HTERT RPE-1 (cell line): ENCODE data around the gene PPP2R5C.

ENCODE experiments used
- in situ Hi-C: fragments of 300-500 bp; cut with MboI; formaldehyde crosslinking; loops from 4 replicates; pipeline ENCODE4 v1.14.3; 2020; ENCODE audit warnings: low sequenced_read_pairs

Gene PPP2R5C

DNA sequence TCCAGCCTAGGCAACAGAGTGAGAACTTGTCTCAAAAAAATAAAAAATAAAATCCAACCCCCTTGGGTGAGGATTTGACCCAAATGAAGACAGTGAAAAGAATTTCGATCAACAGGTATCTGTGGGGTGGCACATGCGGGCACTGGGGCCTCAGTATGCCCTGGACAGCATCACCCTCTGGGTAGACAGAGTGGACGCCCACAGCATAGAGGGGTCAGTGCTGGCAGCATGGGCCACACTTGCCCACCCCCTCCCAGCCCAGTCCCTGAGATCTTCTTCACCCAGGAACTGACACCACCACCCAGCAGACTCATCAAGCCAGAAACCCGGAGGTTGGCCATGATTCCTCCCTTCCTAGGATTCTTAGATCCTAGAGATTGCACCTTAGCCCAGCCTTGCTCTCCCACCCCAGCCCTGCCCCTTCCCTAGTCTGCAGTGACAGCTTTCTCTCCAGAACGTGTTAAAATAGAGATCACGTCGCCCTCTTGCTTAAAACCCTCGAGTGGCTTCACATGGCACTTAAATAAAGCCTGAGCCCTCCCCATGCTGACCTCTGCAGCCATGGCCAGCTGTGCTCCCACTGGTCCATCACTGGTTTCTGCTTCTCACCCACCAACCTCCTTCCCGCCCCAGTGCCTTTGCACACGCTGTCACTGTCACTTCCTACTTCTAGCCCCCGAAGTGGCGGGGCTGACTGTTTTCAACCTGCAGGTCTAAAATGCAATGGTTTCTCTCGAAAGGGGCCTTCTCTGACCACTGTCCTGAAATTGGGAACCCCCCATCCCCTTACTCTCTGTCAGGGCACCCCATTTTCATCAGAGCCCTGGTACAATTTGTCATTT is 176.6 kb downstream of the PPP2R5C start:
- in situ Hi-C loops: no loop called here

DNA sequence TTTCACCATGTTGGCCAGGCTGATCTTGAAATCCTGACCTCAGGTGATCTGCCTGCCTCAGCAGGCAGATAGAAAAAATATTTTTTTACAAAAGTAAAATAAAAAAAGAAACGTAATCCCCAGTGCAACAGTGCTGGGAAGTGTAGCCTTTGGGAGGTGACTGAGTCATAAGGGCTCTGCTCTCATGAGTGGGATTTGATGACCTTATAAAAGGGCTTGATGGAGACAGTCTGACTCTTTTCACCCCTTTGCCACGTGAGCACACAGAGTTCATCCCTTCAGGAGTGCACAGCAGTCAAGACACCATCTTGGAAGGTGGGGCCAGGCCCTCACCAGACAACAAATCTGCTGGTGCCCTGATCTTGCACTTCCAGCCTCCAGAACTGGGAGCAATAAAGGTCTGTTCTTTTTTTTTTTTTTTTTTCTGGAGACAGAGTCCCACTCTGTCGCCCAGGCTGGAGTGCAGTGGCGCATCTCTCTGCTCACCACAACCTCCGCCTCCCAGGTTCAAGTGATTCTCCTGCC is 178.2 kb downstream of the PPP2R5C start:
- in situ Hi-C loops: no loop called here

DNA sequence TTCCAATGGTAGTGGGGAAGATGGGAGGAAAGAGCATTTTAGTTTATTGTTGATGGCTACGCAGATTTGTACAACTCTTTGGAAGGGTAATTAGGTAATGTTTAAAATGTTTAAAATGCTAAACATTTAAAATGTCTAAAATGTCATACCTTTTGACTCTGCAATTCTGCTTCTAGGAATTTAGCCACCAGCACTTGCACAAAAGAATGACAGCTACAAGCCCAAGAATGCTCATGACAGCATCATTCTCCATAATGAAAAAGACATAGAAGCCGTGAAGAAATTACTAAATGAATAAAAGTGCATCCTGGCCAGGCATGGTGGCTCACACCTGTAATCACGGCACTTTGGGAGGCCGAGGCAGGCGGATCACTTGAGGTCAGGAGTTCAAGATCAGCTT is 182.9 kb downstream of the PPP2R5C start:
- in situ Hi-C loops: no loop called here

DNA sequence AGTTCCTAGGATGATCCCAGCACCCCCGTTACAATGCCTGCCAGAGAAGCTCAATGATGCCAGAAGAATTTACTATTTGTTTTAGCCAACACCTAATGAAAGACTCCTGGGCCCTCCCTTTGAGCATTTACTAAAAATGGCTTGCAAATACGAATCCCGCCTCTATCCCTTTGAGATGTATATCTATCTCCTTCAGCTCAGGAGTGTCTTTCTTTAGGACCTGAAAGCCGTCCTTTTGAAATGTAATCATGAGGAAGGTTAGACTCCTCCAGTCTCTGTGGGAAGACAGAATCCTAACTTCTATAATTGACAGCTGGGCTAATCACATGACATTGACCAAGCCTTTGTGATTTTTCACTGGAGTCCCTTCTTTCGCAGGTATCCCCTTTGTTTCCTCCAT is 183.7 kb downstream of the PPP2R5C start:
- in situ Hi-C loops: no loop called here

DNA sequence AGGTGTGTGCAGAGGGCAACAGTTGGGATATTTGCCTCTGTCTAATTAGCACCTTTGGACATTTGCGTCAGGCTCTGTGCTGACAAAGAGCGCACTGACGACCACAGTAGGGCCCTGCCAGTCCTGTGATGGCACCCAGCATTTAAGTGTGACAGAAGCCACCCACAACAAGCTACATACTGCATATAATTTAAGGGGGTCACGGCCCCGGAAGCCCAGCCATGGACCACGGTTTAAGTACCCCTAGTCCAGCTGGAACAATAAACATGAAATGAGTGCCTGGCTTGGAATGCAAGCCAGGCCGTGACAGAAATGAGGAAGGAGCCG is 186.0 kb downstream of the PPP2R5C start:
- in situ Hi-C loops: no loop called here

DNA sequence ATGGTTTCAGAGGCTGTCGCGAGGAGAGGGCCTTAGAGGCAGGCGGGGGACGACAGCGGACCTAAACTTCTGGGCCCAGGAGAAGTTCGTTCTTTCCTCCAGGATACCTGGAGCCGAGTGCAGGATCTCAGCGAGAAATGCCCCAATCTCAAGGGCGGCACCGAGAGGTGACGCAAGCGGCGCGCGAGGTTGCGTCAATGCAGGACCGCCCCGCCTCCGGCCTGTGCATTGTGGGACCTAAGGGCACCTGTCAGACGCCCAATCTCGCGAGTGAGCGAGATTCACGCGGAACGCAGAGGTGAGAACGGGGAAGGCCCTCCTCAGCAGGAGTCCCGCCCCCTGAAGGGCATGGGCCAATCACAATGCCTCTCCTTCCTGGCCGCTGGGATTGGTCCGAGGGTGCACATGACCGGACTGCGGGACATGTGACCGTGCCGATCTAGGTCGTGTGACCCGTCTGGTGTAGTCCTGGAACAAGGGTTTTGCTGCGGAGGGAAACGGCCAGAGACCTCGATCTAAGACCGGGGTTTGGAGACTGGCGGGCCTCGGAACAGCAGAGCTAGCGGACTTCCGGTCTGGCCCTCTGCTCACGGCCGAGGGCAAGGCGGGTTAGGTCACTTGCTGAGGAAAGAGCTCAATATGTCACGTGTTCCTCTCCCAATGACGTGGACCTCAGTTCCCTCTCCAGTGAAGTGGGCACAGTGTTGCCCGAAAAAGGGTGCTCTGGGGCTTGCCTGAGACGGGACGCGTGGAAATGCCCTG is 186.6 kb downstream of the PPP2R5C start:
- in situ Hi-C loops: no loop called here

DNA sequence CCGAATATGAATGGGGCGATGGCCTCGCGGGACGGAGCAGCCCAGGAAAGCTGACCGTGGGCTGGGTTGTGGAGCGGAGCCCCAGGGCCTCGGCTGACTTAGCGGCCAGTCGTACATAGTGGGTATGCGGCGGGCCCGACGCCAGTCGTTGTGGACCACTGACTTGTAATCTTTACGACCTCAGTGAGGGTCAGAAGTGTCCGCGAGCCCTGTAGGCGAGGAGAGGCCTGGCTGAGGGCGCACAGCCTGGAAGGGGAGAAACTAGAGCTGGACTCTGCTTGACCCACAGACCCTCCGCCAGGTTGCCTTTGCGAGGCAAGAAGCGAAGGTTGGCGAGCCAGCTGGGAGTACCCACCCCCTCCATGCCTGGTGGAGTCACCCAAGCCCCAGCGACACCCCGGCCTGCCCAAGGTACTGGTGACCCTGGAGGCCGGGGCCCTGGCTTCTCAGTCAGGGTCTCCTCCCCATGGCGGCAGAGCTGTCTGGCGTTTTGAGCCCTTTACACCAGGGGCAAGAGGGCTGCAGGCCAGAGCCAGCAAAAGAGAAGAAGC is 187.2 kb downstream of the PPP2R5C start:
- in situ Hi-C loops: no loop called here

DNA sequence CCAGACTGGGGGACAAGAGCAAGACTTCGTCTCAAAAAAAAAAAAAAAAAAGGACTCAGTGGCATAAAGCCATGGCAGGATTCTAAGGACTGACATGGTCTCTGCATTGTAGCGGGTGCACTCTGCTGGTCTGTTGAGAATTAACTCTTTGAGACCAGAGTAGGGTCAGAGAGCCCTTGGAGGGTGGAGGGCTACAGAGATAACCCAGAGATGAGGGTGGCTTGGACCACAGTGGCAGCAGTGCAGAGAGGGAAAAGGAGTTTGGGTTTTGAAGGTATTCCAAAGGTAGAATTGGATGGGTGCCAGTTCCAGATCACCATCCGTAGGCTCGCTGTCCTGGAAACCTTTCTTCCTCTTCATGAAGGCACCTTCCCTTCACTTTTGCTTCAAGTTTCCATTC is 188.6 kb downstream of the PPP2R5C start:
- in situ Hi-C loops: no loop called here

DNA sequence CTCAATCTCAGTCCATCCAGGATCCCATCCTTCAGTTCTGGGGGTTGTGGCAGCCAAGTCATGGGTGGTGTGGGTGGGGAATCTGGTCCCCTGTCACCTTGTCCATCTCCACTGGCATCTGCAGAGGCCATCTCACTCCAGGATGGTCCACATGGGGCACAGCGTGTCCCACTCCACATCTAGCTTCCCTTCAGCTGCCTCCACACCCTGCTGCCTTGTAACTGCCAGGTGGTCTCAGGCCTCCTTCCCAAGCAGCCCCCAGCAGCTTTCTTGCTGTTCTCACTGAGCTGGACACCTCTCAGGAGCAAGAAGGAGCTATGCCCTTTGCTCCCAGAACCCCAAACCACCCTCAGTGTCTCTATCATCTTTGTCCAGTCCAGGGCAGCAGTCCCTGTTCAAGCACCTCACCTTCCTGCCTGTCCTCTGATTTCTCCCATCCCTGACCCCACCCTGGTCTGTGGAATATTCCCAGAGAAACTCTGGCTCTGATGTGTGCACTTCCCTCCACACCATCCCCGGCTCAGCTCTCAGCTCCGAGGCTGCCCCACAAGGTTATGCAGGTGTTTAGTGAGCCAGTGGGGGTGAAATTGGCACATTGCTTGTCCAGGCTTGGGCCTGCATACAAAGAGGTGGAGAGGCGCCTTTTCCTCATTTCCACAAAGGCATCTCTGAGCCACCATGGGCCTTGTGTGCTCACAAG is 189.2 kb downstream of the PPP2R5C start:
- in situ Hi-C loops: no loop called here

DNA sequence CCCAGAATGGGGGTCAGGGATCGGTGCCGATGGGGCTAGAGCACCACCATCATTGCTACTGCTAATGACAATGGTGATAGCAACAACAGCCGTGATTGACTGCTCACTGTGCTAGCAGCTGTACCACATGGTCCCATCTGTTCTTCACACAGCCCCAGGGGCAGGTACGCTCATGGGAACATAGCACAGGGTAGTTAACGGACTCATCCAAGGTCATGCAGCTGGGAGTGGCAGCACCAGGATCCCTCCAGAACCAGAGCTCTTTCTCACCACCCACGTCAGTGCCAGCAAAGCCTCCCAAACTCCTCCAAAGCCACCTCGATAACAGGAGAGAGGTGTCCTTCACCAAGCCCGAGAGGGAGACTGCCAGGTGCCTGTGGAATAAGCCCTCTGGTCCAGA is 191.6 kb downstream of the PPP2R5C start:
- in situ Hi-C loops: no loop called here

DNA sequence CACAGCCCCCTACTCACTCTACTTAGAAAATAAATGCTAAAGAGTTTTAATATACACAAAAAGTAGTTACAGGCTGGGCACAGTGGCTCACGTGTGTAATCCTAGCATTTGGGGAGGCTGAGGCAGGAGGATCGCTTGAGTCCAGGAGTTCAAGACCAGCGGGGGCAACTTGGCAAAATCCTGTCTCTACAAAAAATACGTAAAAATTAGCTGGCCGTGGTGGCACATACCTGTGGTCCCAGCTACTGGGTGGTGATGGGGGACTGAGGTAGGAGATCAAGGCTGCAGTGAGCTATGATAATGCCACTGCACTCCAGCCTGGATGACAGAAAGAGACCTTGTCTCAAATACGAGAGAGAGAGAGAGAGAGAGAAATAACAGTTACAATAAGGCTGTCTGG is 193.0 kb downstream of the PPP2R5C start:
- in situ Hi-C loops: no loop called here

DNA sequence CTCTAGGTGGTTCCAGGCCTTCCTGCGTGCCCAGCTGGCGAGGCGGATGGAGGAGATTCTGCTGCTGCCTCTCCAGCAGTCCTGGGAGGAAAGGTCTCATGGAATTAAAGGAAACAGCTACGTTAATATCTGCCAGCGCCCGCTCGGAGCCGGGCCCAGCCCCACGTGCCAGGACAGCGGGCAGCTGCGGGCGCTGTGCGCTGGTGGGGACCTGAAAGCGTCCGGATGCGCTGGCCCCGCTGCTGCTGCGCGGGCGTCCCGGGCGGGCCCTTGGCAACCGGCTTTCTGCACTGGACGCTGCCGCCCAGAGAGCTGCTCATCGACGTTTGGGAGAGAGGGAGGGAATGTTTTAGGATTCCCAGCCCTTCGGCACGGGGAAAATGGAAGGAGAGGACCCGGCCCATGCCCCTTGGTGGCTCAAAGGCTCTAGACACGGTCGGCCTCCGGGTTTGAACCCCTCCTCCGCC is 194.2 kb downstream of the PPP2R5C start:
- in situ Hi-C loops: no loop called here

DNA sequence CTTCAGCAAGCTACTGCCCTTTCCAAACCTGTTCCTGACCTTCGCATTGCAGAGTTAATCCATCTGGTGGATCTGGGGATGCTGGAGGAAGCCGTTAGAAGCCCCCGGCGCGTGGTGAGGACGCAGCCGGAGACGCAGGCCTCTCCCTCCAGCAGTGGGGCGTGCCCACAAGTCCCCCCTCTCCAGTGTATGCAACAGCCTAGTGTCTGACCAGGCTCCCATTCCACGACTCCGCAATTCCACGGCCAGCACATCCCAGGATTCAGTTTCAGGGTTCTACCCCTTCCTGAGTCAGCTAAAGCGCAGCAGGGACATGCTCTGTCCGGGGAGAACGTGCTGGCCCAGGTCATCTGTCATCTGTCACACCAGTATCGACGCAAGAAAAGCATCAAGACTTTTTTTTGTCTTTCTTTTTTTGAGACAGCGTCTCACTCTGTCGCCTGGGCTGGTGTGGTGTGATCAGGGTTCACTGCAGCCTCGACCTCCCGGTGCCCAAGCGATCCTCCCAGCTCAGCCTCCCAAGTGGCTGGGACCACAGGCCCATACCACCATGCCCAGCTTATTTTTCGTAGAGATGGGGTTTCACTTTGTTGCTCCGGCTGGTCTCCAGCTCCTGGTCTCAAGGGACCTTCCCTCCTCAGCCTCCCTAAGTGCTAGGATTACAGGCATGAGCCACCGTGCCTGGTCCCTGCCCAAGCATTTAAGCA is 194.8 kb downstream of the PPP2R5C start:
- in situ Hi-C loops: no loop called here

DNA sequence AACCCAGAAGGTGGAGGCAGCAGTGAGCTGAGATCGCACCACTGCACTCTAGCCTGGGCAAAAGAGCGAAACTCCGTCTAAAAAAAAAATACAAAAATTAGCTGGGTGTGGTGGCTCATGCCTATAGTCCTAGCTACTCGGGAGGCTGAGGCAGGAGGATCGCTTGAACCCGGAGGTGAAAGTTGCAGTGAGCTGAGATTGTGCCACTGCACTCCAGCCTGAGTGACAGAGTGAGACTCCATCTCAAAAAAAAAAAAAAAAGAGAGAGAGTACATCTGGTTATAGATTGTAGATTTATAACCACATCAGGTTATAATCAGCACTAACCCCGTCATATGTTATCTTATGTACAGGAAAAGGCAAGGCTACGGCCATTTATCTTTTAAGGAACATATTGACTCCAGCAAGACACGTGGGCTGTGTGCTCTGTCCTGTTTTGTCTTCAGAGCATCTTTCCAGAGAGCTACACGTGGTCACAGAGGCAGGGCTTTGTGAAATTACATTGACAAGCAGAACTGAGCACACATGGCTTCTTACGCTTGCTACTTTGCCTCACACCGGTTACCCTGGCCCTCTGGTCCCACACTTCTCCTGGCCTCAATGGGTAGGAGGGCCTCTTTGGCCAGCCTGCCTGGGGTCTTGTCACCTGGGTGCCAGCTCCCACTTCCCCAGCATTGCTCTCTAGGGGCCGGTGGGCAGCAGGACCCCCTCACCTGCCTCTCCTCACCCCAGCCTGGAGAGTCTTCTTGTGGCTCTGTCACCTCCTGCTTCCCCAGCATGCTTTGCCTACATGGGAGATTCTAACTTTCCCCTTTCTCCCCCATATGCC is 196.1 kb downstream of the PPP2R5C start:
- in situ Hi-C loops: no loop called here

DNA sequence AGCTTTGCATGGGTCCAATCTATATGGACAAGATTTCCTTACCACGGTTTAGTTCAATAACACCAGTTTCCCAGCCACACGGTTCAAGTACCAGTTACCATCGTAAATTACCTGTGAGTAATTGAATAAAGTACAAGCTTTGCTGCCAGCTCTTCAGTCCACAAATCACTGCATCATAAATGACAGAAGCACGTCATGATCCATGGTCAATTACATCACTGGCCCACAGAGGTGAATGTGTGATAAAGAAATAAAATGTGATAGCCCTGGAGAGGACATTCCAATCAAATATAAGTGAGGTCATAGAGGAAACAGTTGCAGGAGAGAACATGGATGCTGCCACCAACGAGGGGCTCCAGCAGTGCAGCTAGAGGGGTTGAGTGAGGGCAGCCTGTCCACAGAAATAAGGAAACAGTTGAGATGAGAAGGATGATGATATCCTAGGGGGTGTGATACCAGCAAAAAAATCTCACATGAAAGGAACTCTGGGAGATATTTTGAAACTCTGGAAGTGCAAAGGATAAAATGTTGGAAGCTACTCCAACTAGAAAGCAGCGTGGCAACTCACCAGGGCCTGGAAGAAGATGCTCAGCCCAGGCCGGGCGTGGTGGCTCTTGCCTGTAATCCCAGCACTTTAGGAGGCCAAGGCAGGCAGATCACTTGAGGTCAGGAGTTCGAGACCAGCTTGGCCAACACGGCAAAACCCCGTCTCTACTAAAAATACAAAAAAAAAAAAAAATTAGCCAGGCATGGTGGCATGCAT is 197.1 kb downstream of the PPP2R5C start:
- in situ Hi-C loops: no loop called here

DNA sequence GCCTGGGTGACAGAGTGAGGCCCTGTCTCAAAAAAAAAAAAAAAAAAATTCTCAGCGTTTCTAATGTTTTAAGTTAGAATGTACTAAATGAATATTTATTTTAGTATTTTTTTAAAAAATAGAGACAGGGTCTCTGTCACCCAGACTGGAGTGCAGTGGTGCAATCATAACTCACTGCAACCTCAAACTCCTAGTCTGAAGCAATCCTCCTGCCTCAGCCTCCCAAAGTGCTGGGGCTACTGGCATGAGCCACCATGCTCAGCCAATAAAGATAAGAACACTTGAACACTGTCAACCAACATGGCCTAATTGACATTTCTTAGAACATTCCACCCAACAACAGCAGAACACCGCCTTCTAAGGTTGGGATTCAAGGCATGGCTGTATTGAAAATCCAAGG is 197.8 kb downstream of the PPP2R5C start:
- in situ Hi-C loops: no loop called here

DNA sequence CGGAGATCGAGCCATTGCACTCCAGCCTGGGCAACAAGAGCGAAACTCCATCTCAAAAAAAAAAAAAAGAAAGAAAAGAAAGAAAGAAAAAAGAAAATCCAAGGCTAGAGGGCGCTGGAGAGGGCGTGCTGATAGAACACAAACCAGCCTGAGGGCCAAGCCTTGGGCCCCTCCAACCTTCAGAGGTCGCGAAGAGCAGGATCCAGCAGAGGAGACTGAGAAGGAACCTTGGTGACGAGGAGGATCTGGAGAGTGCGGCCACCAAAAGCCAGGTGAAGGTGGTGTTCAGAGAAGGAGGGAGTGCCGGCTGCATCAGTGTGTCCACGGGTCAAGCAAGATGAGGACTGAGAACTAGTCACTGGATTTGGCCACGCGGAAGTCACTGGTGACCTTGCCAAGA is 198.7 kb downstream of the PPP2R5C start:
- in situ Hi-C loops: no loop called here

DNA sequence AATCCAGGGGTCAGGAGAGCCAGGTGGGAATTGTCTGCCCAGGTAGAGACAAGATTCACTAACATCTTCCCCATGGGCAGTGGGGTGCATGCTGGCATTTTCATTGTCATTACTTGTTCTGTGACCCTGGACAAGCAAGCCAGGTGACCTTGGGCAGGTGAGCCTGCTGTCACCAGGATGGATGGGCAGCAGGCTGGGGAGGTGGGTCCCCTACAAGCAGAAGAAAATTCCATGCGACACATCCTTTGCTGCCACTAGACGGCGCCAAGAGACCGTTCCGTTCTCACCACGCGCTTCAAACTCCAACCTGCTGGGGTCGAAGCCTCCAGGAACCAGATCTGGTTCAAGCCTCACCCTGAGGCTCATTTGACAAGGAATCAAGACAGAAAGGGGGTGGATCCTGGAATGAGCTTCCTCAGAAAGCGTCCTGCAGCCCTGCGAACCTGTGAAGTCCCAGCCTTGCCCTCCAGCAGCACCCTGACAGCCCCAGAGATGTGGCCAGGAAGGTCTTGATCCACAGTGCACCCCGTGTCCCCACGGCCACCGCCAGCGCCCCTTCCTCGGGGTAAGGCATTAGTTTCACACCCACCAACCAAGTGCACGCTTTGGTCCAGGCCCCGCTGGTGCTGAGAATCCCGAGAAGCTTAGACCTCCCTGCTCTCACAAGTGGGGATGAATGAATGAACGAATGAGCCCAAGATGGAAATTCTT is 199.7 kb downstream of the PPP2R5C start:
- in situ Hi-C loops: no loop called here
